BE2C (cell line): ENCODE measurements around the gene MARCHF2.

Experiments
- DNase-seq: peaks from one replicate; pipeline ENCODE4 v3.0.0-alpha.2; 2020
- H3K27me3 ChIP-seq: fragments of 250-450 bp; sonication (Bioruptor Pico); 2 replicates; pipeline ENCODE4 v1.5.1; 2020; ENCODE audit warnings: mild to moderate bottlenecking
- H3K36me3 ChIP-seq: fragments of 250-450 bp; sonication (Bioruptor Pico); 2 replicates; pipeline ENCODE4 v1.5.1; 2020; ENCODE audit warnings: mild to moderate bottlenecking
- H3K4me1 ChIP-seq: fragments of 250-450 bp; sonication (Bioruptor Pico); 2 replicates; pipeline ENCODE4 v1.5.1; 2020
- H3K4me3 ChIP-seq: 2 replicates; pipeline ENCODE4 v1.5.1; 2011; ENCODE audit warnings: low read depth, low read length
- H3K9me3 ChIP-seq: fragments of 250-450 bp; sonication (Bioruptor Pico); 2 replicates; pipeline ENCODE4 v1.5.1; 2020
- TF ChIP-seq, protein P1 (sequence below): IDR thresholded peaks from 2 replicates; pipeline ENCODE4 v1.5.1; 2012; ENCODE audit warnings: mild to moderate bottlenecking, low read depth, low read length

MARCHF2 gene

DNA sequence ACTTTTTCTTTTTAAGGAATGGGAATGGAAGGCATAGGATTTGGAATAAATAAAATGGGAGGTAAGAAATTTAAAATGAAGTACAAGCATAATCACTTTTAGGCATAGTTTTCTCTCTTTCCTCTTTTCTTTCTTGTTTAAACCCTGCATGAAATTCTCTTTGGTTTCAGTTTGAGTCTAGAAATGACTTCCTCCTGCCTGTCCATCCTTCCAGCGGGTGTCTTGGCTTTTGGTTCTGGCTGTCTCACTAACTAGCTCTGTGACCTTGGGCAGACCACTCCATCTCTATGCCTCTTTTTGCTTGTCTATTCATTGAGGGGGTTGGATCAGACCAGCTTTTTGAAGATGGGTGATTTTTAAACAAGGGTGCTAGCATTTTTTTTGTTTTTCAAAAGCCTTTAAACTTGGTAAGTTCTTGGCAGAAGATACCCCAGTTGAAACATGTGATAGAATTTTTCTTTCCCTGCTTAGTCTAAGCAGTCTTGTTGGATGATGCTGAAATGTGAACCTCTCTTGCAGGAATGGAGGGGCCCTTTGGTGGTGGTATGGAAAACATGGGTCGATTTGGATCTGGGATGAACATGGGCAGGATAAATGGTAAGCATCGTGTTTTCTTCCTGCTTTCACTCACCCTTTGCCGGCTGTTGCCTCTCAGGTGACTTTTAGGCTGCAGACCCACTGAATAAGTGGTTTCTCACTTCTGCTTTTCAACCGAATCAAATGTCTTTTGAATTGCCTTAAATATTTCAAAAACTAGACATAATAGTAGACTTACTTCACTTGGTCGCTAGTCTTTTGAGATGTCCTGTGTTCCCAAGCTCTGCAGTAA is 60.8 kb downstream of the MARCHF2 start:
- Histone ChIP-seq H3K4me1 (peaks cover 3% of the 10 kb centered on the region), H3K9me3 (no peaks in the 10 kb centered on the region), H3K27me3 (no peaks in the 10 kb centered on the region), H3K4me3 (no peak overlapping the region), H3K36me3 (peaks cover 91% of the 10 kb centered on the region)
- DNase-seq, result no peak
- TF ChIP-seq, protein P1, sequence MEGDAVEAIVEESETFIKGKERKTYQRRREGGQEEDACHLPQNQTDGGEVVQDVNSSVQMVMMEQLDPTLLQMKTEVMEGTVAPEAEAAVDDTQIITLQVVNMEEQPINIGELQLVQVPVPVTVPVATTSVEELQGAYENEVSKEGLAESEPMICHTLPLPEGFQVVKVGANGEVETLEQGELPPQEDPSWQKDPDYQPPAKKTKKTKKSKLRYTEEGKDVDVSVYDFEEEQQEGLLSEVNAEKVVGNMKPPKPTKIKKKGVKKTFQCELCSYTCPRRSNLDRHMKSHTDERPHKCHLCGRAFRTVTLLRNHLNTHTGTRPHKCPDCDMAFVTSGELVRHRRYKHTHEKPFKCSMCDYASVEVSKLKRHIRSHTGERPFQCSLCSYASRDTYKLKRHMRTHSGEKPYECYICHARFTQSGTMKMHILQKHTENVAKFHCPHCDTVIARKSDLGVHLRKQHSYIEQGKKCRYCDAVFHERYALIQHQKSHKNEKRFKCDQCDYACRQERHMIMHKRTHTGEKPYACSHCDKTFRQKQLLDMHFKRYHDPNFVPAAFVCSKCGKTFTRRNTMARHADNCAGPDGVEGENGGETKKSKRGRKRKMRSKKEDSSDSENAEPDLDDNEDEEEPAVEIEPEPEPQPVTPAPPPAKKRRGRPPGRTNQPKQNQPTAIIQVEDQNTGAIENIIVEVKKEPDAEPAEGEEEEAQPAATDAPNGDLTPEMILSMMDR, result no peak

DNA sequence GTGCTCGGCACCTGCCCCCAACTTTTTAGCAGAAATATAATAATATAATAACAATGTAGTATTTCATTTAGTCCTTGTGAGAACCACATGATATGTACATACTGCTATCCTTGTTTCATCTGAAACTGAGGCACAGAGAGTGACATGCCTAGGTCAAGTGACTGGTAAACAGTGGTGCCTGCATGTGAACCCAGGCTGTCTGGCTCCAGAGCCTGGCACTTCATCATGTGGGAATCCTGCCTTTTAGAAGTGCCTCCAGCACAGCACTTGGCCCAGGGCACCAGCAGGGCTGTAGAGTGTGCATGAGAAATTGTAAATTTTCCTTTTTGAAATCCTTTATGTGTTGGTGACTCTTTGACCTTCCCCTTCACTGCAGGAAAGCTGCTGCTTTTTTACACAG is 61.9 kb downstream of the MARCHF2 start:
- Histone ChIP-seq H3K9me3 (no peaks in the 10 kb centered on the region), H3K36me3 (peaks cover 79% of the 10 kb centered on the region), H3K27me3 (no peaks in the 10 kb centered on the region), H3K4me1 (no peaks in the 10 kb centered on the region), H3K4me3 (no peak overlapping the region)
- DNase-seq, result no peak
- TF ChIP-seq, protein P1, result no peak

- H3K36me3 ChIP-seq, result peaks cover 70% of the 10 kb centered on the region
- H3K27me3 ChIP-seq, result no peaks in the 10 kb centered on the region
- DNase-seq, result no peak
- no peak overlapping the region for H3K4me3 ChIP-seq
- H3K9me3 ChIP-seq, result no peaks in the 10 kb centered on the region
- no peaks in the 10 kb centered on the region for H3K4me1 ChIP-seq
- TF ChIP-seq, protein P1, result no peak
Measured at GRCh38 chr19:8476524-8476923, 63.4 kb downstream of the MARCHF2 start.

- H3K36me3 ChIP-seq, result peaks cover 64% of the 10 kb centered on the region
- H3K4me1 ChIP-seq, result no peaks in the 10 kb centered on the region
- no peak for DNase-seq
- no peaks in the 10 kb centered on the region for H3K27me3 ChIP-seq
- no peak overlapping the region for H3K4me3 ChIP-seq
- TF ChIP-seq, protein P1, result no peak
- no peaks in the 10 kb centered on the region for H3K9me3 ChIP-seq
Measured at GRCh38 chr19:8477889-8478288, 64.8 kb downstream of the MARCHF2 start.

DNA sequence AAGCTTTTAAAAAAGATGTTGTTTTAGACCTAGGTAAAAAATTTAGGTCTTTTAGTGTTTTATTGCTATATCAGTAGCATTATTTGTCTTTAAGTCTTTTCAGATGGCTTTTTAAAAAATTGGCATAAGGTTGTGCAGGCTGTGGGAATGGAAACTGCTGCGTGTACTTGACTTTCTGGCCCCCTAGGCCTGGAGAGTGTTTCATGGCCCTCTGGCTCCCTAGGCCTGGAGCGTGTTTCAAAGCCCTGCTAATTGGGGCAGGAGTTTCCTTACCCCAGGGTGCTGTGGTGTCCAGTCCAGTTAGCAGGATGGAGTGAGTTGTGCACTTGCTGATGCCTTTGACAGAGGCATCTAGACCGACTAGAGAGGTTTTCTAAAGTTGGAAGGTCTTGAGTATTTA is 65.5 kb downstream of the MARCHF2 start:
- Histone ChIP-seq H3K4me3 (no peak overlapping the region), H3K9me3 (no peaks in the 10 kb centered on the region), H3K36me3 (peaks cover 63% of the 10 kb centered on the region), H3K27me3 (no peaks in the 10 kb centered on the region), H3K4me1 (no peaks in the 10 kb centered on the region)
- DNase-seq, result no peak
- TF ChIP-seq, protein P1, result no peak

- Histone ChIP-seq H3K27me3 (no peaks in the 10 kb centered on the region), H3K4me1 (no peaks in the 10 kb centered on the region), H3K4me3 (no peak overlapping the region), H3K36me3 (peaks cover 61% of the 10 kb centered on the region), H3K9me3 (no peaks in the 10 kb centered on the region)
- DNase-seq, result no peak
- TF ChIP-seq, protein P1, result no peak
Measured at GRCh38 chr19:8481201-8481600, 68.1 kb downstream of the MARCHF2 start.
